H1 (cell line): ENCODE data around the gene POLR2M. TPM values are rescaled to one million over a fixed set of nuclear protein-coding genes. Genes with fewer than 3 reads are reported as not detected.

Experiments
- CTCF ChIA-PET: fragments of 300-600 bp; sonication (Branson Sonifier 250); formaldehyde crosslinking; loops from one replicate; lab custom pipeline; 2021; ENCODE audit not compliant: partially characterized antibody; lab: Charles Lee
- POLR2A ChIA-PET: fragments of 300-600 bp; sonication (Branson Sonifier 250); formaldehyde crosslinking; loops from one replicate; lab custom pipeline; 2021; ENCODE audit warnings: inconsistent platforms; ENCODE audit not compliant: partially characterized antibody; lab: Charles Lee
- DNase-seq, 2 experiments: peaks; one replicate each; pipeline versions ENCODE4 v3.0.0 to v3.0.0-alpha.2; 2010 to 2022; ENCODE audit warnings: low spot score in 2 of 2, low read depth in 1 of 2, mixed read lengths in 1 of 2
- FAIRE-seq: peaks from 2 replicates; lab custom pipeline; 2011; peaks lifted over from hg19 to GRCh38; lab: Jason Lieb, UNC
- H2AFZ ChIP-seq: 2 replicates; pipeline ENCODE4 v1.8.1; 2012; ENCODE audit warnings: low read length, inconsistent platforms
- H2AK5ac ChIP-seq: 2 replicates; pipeline ENCODE4 v1.6.1; 2013; ENCODE audit warnings: low read depth, low read length
- H2BK120ac ChIP-seq: replicated peaks from 2 replicates; pipeline ENCODE3; 2013; ENCODE audit warnings: low read depth, low read length, inconsistent platforms
- H2BK12ac ChIP-seq: 2 replicates; pipeline ENCODE4 v1.6.1; 2013; ENCODE audit warnings: low read depth, low read length
- H2BK15ac ChIP-seq: 2 replicates; pipeline ENCODE4 v1.6.1; 2013; ENCODE audit warnings: low read length
- H2BK20ac ChIP-seq: 2 replicates; pipeline ENCODE4 v1.6.1; 2013; ENCODE audit warnings: low read length
- H2BK5ac ChIP-seq: 2 replicates; pipeline ENCODE4 v1.6.1; 2013; ENCODE audit warnings: low read depth, low read length
- H3K14ac ChIP-seq: 2 replicates; pipeline ENCODE4 v1.6.1; 2013; ENCODE audit warnings: inconsistent platforms; ENCODE audit not compliant: insufficient read length
- H3K18ac ChIP-seq: 2 replicates; pipeline ENCODE4 v1.6.1; 2013; ENCODE audit warnings: low read length; ENCODE audit errors: extremely low read depth
- H3K23ac ChIP-seq: 2 replicates; pipeline ENCODE4 v1.6.1; 2013; ENCODE audit warnings: inconsistent platforms; ENCODE audit not compliant: insufficient read length
- H3K23me2 ChIP-seq: 2 replicates; pipeline ENCODE4 v1.6.1; 2013; ENCODE audit warnings: low read depth, low read length
- H3K27ac ChIP-seq: 2 replicates; pipeline ENCODE4 v1.6.1; 2011; ENCODE audit warnings: low read depth, low read length, inconsistent platforms
- H3K27me3 ChIP-seq, 4 experiments: replicated peaks in 1 of 4; 1 replicate in 1 of 4; 2 replicates in 3 of 4; pipeline versions ENCODE4 v1.6.1 to v1.8.1; 2011 to 2013; ENCODE audit warnings: low read length in 3 of 4, mild to moderate bottlenecking in 3 of 4, inconsistent platforms in 2 of 4, mixed read lengths in 2 of 4, moderate library complexity in 1 of 4; ENCODE audit not compliant: control insufficient read depth in 3 of 4, insufficient read depth in 3 of 4; ENCODE audit errors: extremely low read depth in 1 of 4
- H3K36me3 ChIP-seq, 4 experiments: 2 replicates each; pipeline versions ENCODE4 v1.6.1 to v1.8.1; 2011 to 2013; ENCODE audit warnings: mild to moderate bottlenecking in 4 of 4, low read length in 3 of 4, moderate library complexity in 2 of 4, control low read depth in 1 of 4, inconsistent platforms in 1 of 4; ENCODE audit not compliant: insufficient read depth in 4 of 4, control insufficient read depth in 2 of 4
- H3K4ac ChIP-seq: replicated peaks from 2 replicates; pipeline ENCODE3; 2013; ENCODE audit warnings: low read length, low read depth, mixed read lengths, inconsistent platforms; ENCODE audit not compliant: insufficient read length
- H3K4me1 ChIP-seq, 4 experiments: replicated peaks in 1 of 4; 1 replicate in 1 of 4; 2 replicates in 3 of 4; pipeline versions ENCODE4 v1.6.1 to v1.8.1; 2011 to 2013; ENCODE audit warnings: low read length in 3 of 4, inconsistent platforms in 2 of 4, mixed read lengths in 1 of 4; ENCODE audit not compliant: insufficient read depth in 4 of 4, control insufficient read depth in 3 of 4
- H3K4me2 ChIP-seq, 2 experiments: 2 replicates each; pipeline versions ENCODE4 v1.6.1 to v1.8.1; 2011 to 2013; ENCODE audit warnings: low read depth in 2 of 2, low read length in 2 of 2, control low read depth in 1 of 2, inconsistent platforms in 1 of 2, mild to moderate bottlenecking in 1 of 2; ENCODE audit not compliant: insufficient read depth in 1 of 2
- H3K4me3 ChIP-seq, 4 experiments: fragments of 200-600, 300-600 bp in 1 of 4; sonication (generic), shearing (Covaris generic), sonication (Bioruptor Twin) in 1 of 4; 2 replicates each; pipeline versions ENCODE4 v1.5.1 to v1.8.1; 2011 to 2016; ENCODE audit warnings: low read length in 4 of 4, low read depth in 3 of 4, control low read depth in 2 of 4, inconsistent platforms in 2 of 4, mild to moderate bottlenecking in 2 of 4, mixed read lengths in 1 of 4, moderate library complexity in 1 of 4; ENCODE audit not compliant: insufficient read depth in 2 of 4; ENCODE audit errors: extremely low read depth in 1 of 4
- H3K56ac ChIP-seq: replicated peaks from 2 replicates; pipeline ENCODE3; 2013; ENCODE audit warnings: low read depth, mild to moderate bottlenecking, mixed read lengths, low read length, inconsistent platforms; ENCODE audit not compliant: insufficient read length
- H3K79me1 ChIP-seq: 2 replicates; pipeline ENCODE4 v1.6.1; 2013; ENCODE audit warnings: low read depth, low read length, control low read depth
- H3K79me2 ChIP-seq, 2 experiments: 2 replicates each; pipeline versions ENCODE4 v1.6.1 to v1.8.1; 2012 to 2013; ENCODE audit warnings: low read length in 2 of 2, mild to moderate bottlenecking in 2 of 2, inconsistent platforms in 1 of 2; ENCODE audit not compliant: insufficient read depth in 2 of 2, control insufficient read depth in 1 of 2
- H3K9ac ChIP-seq, 4 experiments: replicated peaks in 1 of 4; 1 replicate in 1 of 4; 2 replicates in 3 of 4; pipeline versions ENCODE4 v1.6.1 to v1.8.1; 2011 to 2013; ENCODE audit warnings: low read depth in 3 of 4, low read length in 3 of 4, control low read depth in 2 of 4, mild to moderate bottlenecking in 2 of 4, moderate library complexity in 2 of 4, inconsistent platforms in 1 of 4; ENCODE audit errors: extremely low read depth in 1 of 4
- H3K9me3 ChIP-seq, 2 experiments: 2 replicates each; pipeline versions ENCODE4 v1.6.1 to v1.8.1; 2012 to 2013; ENCODE audit warnings: mild to moderate bottlenecking in 2 of 2, moderate library complexity in 2 of 2, control low read depth in 1 of 2, inconsistent platforms in 1 of 2, low read depth in 1 of 2, low read length in 1 of 2, mixed read lengths in 1 of 2; ENCODE audit not compliant: insufficient read depth in 2 of 2
- H4K20me1 ChIP-seq, 2 experiments: replicated peaks in 1 of 2; 2 replicates each; pipeline versions ENCODE3 to v1.8.1; 2011 to 2013; ENCODE audit warnings: inconsistent platforms in 2 of 2, low read length in 2 of 2, mild to moderate bottlenecking in 1 of 2; ENCODE audit not compliant: insufficient read depth in 2 of 2, control insufficient read depth in 1 of 2
- H4K5ac ChIP-seq: 2 replicates; pipeline ENCODE4 v1.6.1; 2013; ENCODE audit warnings: low read length, low read depth, mixed read lengths, inconsistent platforms; ENCODE audit not compliant: insufficient read length
- H4K8ac ChIP-seq: 2 replicates; pipeline ENCODE4 v1.8.0; 2013; ENCODE audit warnings: mild to moderate bottlenecking, moderate library complexity, low read length, inconsistent platforms; ENCODE audit not compliant: insufficient read depth; ENCODE audit errors: extremely low read depth
- H4K91ac ChIP-seq: replicated peaks from 2 replicates; pipeline ENCODE3; 2013; ENCODE audit warnings: low read length, mixed read lengths, inconsistent platforms; ENCODE audit not compliant: insufficient read length
- BACH1 ChIP-seq: IDR thresholded peaks from 2 replicates; pipeline ENCODE4 v1.6.1; 2012; ENCODE audit warnings: low read length, improper control_type of control experiment
- BRCA1 ChIP-seq: IDR thresholded peaks from 2 replicates; pipeline ENCODE4 v1.6.1; 2012; ENCODE audit warnings: low read depth, low read length, improper control_type of control experiment
- KDM1A ChIP-seq: fragments of 200-600, 300-600 bp; sonication (generic); IDR thresholded peaks from 2 replicates; pipeline ENCODE4 v1.7.1; 2016; ENCODE audit warnings: mild to moderate bottlenecking, low read length, borderline replicate concordance
- MAX ChIP-seq: IDR thresholded peaks from 2 replicates; pipeline ENCODE4 v1.6.1; 2012; ENCODE audit warnings: inconsistent platforms
- POLR2A ChIP-seq, 2 experiments: IDR thresholded peaks; 1 replicate in 1 of 2; 2 replicates in 1 of 2; pipeline ENCODE4 v1.6.1; 2011; ENCODE audit warnings: low read depth in 2 of 2, low read length in 2 of 2, mild to moderate bottlenecking in 2 of 2; ENCODE audit errors: control extremely low read depth in 1 of 2
- RBBP5 ChIP-seq: IDR thresholded peaks from 2 replicates; pipeline ENCODE4 v1.7.1; 2012; ENCODE audit warnings: low read depth, mild to moderate bottlenecking, inconsistent platforms, low read length, moderate library complexity, borderline replicate concordance
- RFX5 ChIP-seq: IDR thresholded peaks from 2 replicates; pipeline ENCODE4 v1.6.1; 2011; ENCODE audit warnings: low read depth, low read length, improper control_type of control experiment, borderline replicate concordance
- RXRA ChIP-seq: IDR thresholded peaks from 2 replicates; pipeline ENCODE4 v1.6.1; 2011; ENCODE audit warnings: low read depth, mild to moderate bottlenecking, low read length, moderate library complexity; ENCODE audit not compliant: insufficient read depth
- SIX5 ChIP-seq: IDR thresholded peaks from 2 replicates; pipeline ENCODE4 v1.6.1; 2011; ENCODE audit warnings: mild to moderate bottlenecking, low read depth, low read length
- SP1 ChIP-seq: IDR thresholded peaks from 2 replicates; pipeline ENCODE4 v1.6.1; 2011; ENCODE audit warnings: low read depth, low read length
- SP2 ChIP-seq: IDR thresholded peaks from 2 replicates; pipeline ENCODE4 v1.6.1; 2012; ENCODE audit warnings: mild to moderate bottlenecking, low read length, inconsistent platforms
- SRF ChIP-seq: IDR thresholded peaks from 2 replicates; pipeline ENCODE4 v1.6.1; 2011; ENCODE audit warnings: mild to moderate bottlenecking, low read depth, low read length, moderate library complexity
- TBP ChIP-seq: IDR thresholded peaks from 2 replicates; pipeline ENCODE4 v1.6.1; 2011; ENCODE audit warnings: low read depth, low read length, improper control_type of control experiment
- TEAD4 ChIP-seq: IDR thresholded peaks from 2 replicates; pipeline ENCODE4 v1.6.1; 2012; ENCODE audit warnings: low read depth, low read length, inconsistent platforms, mixed read lengths
- WGBS, 2 experiments: shearing (Covaris generic) in 1 of 2; methylation state at CpG; one replicate each; pipeline versions ENCODE4 v1.1.6 to v1.1.7; 2013 to 2015; ENCODE audit warnings: low lambda C conversion rate in 2 of 2, mixed read lengths in 2 of 2, inconsistent platforms in 1 of 2, low coverage in 1 of 2, missing lambda C conversion rate in 1 of 2; ENCODE audit not compliant: insufficient replicate concordance in 2 of 2, insufficient coverage in 1 of 2, insufficient read length in 1 of 2; ENCODE audit errors: extremely low coverage in 1 of 2, missing lambda C conversion rate in 1 of 2; 5-methylcytosine and 5-hydroxymethylcytosine counted together
- polyA plus RNA-seq, 7 experiments: library from polyadenylated mRNA; depleted of rRNA in 3 of 7; stranded (reverse) in 5 of 7; unstranded in 2 of 7; fragments of >200 nt in 5 of 7; fragments of 200-250 nt in 2 of 7; gene quantifications; 1 replicate in 5 of 7; 2 replicates in 1 of 7; 4 replicates in 1 of 7; pipeline versions ENCODE4 v1.2.1 to v1.2.3, GENCODE V29; 2011 to 2013; ENCODE audit warnings: missing spikeins in 2 of 7, mixed read lengths in 2 of 7
- total RNA-seq: library from RNA; stranded (reverse); fragmentation: NEBNext Ultra II Directional; extraction: Animal tissue kit (Norgen Biotek cat#: 25700); gene quantifications from 2 replicates; pipeline ENCODE4 v1.2.1, GENCODE V29; 2021
- TF ChIP-seq, protein P1 (sequence below): IDR thresholded peaks from 2 replicates; pipeline ENCODE4 v1.6.1; 2011; ENCODE audit warnings: low read length, improper control_type of control experiment

The POLR2M gene
- total and polyA plus RNA-seq, 2 of the 8 experiments (the other 6 are each of a cell fraction or from before 2014, with no cell fraction given), result 32.7 to 55.1 TPM

DNA sequence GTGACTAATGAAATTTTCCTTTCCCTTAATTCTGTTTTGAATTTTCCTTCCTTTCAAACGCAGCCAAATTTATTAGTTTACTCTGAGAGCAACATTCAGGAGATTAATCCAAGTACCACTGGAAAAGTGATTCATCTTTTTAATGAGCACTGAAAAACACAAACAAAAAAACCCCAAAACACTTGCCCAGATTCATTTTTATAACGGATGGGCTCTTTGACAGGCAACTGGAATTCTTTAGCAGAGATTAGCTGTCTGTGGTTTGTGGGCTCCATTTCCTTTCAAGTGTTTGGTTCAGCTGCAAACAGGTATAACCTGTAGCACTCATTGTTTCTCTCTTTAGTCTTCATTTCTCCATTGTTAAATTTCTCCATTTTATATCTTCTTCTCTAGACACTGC, 3.1 kb upstream of the POLR2M start:
- POLR2A ChIA-PET, result no interaction called here
- WGBS, 2 experiments, result 77% methylated on average over 2 of the region's 2 CpGs; no CpG with 5 or more reads in 1 of the 2 experiments
- H3K14ac ChIP-seq, result no peak overlapping the region
- FAIRE-seq (no peak), DNase-seq (no peak)
- no peak overlapping the region for H3K9ac ChIP-seq
- no peak overlapping the region for H2BK15ac ChIP-seq
- no peak overlapping the region for H2BK5ac ChIP-seq
- H3K27ac ChIP-seq, result no peak overlapping the region
- H2BK12ac ChIP-seq, result no peak overlapping the region
- H2BK20ac ChIP-seq, result no peak overlapping the region
- H3K4me1 ChIP-seq, result peaks cover 0 to 3% (median 3%) of the 10 kb centered on the region in 4 experiments; a peak in 3 of 7 replicates
- H2BK120ac ChIP-seq, result no peak overlapping the region
- H2AFZ ChIP-seq, result no peak overlapping the region
- no peak overlapping the region for H4K8ac ChIP-seq
- peaks cover 3% of the 10 kb centered on the region; the same call in 1 of the 2 replicates for H3K23me2 ChIP-seq
- H3K79me1 ChIP-seq, result peaks cover 3% of the 10 kb centered on the region
- H3K4me2 ChIP-seq, result no peak overlapping the region
- no peak overlapping the region for H3K18ac ChIP-seq
- no peak overlapping the region for H3K23ac ChIP-seq
- no peak overlapping the region for H3K4me3 ChIP-seq
- CTCF ChIA-PET, result interaction anchor here (1.2 kb wide), 1 partner anchor 167 kb away, joined by 3 read pairs; no protein-coding TSS in a partner anchor
- H3K9me3 ChIP-seq, result peaks cover 0 to 4% of the 10 kb centered on the region in 2 experiments; a peak in 1 of 4 replicates
- no peaks in the 10 kb centered on the region for H4K20me1 ChIP-seq
- H3K79me2 ChIP-seq, result peaks cover 0 to 18% of the 10 kb centered on the region in 2 experiments; a peak in 2 of 4 replicates
- no peak overlapping the region for H3K4ac ChIP-seq
- peaks cover 0 to 13% (median 5%) of the 10 kb centered on the region in 4 experiments; a peak in 6 of 7 replicates for H3K27me3 ChIP-seq
- H4K5ac ChIP-seq, result no peak overlapping the region
- H4K91ac ChIP-seq, result no peak overlapping the region
- H3K56ac ChIP-seq, result no peak overlapping the region
- no peak overlapping the region for H2AK5ac ChIP-seq
- H3K36me3 ChIP-seq, result no peaks in the 10 kb centered on the region
- TF ChIP-seq, protein P1, sequence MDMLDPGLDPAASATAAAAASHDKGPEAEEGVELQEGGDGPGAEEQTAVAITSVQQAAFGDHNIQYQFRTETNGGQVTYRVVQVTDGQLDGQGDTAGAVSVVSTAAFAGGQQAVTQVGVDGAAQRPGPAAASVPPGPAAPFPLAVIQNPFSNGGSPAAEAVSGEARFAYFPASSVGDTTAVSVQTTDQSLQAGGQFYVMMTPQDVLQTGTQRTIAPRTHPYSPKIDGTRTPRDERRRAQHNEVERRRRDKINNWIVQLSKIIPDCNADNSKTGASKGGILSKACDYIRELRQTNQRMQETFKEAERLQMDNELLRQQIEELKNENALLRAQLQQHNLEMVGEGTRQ, result no peak
- TF ChIP-seq SP2, result no peak
- no peak for TF ChIP-seq BRCA1
- TF ChIP-seq POLR2A (IDR thresholded peaks at IDR 0.05; ENCODE audit: control extremely low read depth in 1 of 2, low read depth in 2 of 2, low read length in 2 of 2), result no peak
- TF ChIP-seq RXRA, result no peak
- no peak for TF ChIP-seq SRF
- no peak for TF ChIP-seq SP1
- no peak for TF ChIP-seq MAX
- TF ChIP-seq RFX5, result no peak
- TF ChIP-seq SIX5, result no peak
- no peak for TF ChIP-seq TBP
- no peak for TF ChIP-seq TEAD4
- no peak for TF ChIP-seq BACH1
- TF ChIP-seq KDM1A, result no peak
- TF ChIP-seq RBBP5, result no peak
